KMS-11 (cell line): Measurements from ENCODE around the gene ZIC4.

Experiments
- H2AFZ ChIP-seq: fragments of 200-600 bp; sonication (generic); 2 replicates; pipeline ENCODE4 v1.6.1; 2016; ENCODE audit warnings: antibody characterized with exemption, mixed run types, low read depth
- H3K27ac ChIP-seq: fragments of 200-600 bp; sonication (generic); 2 replicates; pipeline ENCODE4 v1.6.1; 2016; ENCODE audit warnings: mild to moderate bottlenecking, mixed run types
- H3K27me3 ChIP-seq: fragments of 200-600 bp; sonication (generic); 2 replicates; pipeline ENCODE4 v1.6.1; 2017; ENCODE audit warnings: mild to moderate bottlenecking, low read depth, mixed run types, moderate library complexity; ENCODE audit not compliant: insufficient read depth
- H3K36me3 ChIP-seq: fragments of 200-600 bp; sonication (generic); 2 replicates; pipeline ENCODE4 v1.6.1; 2017; ENCODE audit warnings: mild to moderate bottlenecking, mixed run types; ENCODE audit not compliant: insufficient read depth
- H3K4me1 ChIP-seq: fragments of 200-600 bp; sonication (generic); 2 replicates; pipeline ENCODE4 v1.6.1; 2016; ENCODE audit warnings: mild to moderate bottlenecking, low read depth, mixed run types; ENCODE audit not compliant: poor library complexity, severe bottlenecking
- H3K4me2 ChIP-seq: fragments of 200-600 bp; sonication (generic); 2 replicates; pipeline ENCODE4 v1.7.0; 2016; ENCODE audit warnings: mild to moderate bottlenecking, mixed run types
- H3K4me3 ChIP-seq: fragments of 200-600 bp; sonication (generic); IDR thresholded peaks from 2 replicates; pipeline ENCODE4 v1.6.1; 2017; ENCODE audit warnings: low read depth, low read length, mixed read lengths; ENCODE audit not compliant: insufficient read depth
- H3K79me2 ChIP-seq: fragments of 200-600 bp; sonication (generic); 2 replicates; pipeline ENCODE4 v1.6.1; 2016; ENCODE audit warnings: low read depth, mixed run types; ENCODE audit not compliant: insufficient read depth
- H3K9ac ChIP-seq: fragments of 200-600 bp; sonication (generic); 2 replicates; pipeline ENCODE4 v1.6.1; 2016; ENCODE audit warnings: mild to moderate bottlenecking, mixed run types
- H4K20me1 ChIP-seq: fragments of 200-600 bp; sonication (generic); 2 replicates; pipeline ENCODE4 v1.6.1; 2016; ENCODE audit warnings: mild to moderate bottlenecking, mixed run types; ENCODE audit not compliant: insufficient read depth
- CTCF ChIP-seq: fragments of 200-600 bp; sonication (generic); conservative IDR thresholded peaks from 2 replicates; pipeline ENCODE4 v1.6.1; 2017; ENCODE audit warnings: low read depth, mild to moderate bottlenecking, antibody characterized with exemption, low read length, moderate library complexity, mixed read lengths

Gene ZIC4

GRCh38 chr3:147359177-147360050 lies 46.9 kb downstream of the ZIC4 start:
- Histone ChIP-seq H3K4me3 (no peak overlapping the region), H3K27me3 (no peaks in the 10 kb centered on the region), H3K9ac (no peak overlapping the region), H4K20me1 (no peaks in the 10 kb centered on the region), H3K4me2 (no peak overlapping the region), H3K79me2 (no peaks in the 10 kb centered on the region), H3K27ac (no peak overlapping the region), H3K4me1 (no peaks in the 10 kb centered on the region), H2AFZ (no peak overlapping the region), H3K36me3 (no peaks in the 10 kb centered on the region)
- TF ChIP-seq CTCF: no peak

- Histone ChIP-seq H3K27me3 (no peaks in the 10 kb centered on the region), H3K4me1 (no peaks in the 10 kb centered on the region), H4K20me1 (no peaks in the 10 kb centered on the region), H3K4me3 (no peak overlapping the region), H3K79me2 (no peaks in the 10 kb centered on the region), H3K36me3 (no peaks in the 10 kb centered on the region), H3K9ac (no peak overlapping the region), H3K27ac (no peak overlapping the region), H3K4me2 (no peak overlapping the region), H2AFZ (no peak overlapping the region)
- TF ChIP-seq CTCF: no peak
Measured at GRCh38 chr3:147358144-147358992, 48.0 kb downstream of the ZIC4 start.

GRCh38 chr3:147356909-147357900 lies 49.1 kb downstream of the ZIC4 start:
- no peak overlapping the region for H3K4me3 ChIP-seq
- TF ChIP-seq CTCF: no peak
- H3K36me3 ChIP-seq: no peaks in the 10 kb centered on the region
- no peak overlapping the region for H3K27ac ChIP-seq
- H3K4me2 ChIP-seq: no peak overlapping the region
- no peak overlapping the region for H3K9ac ChIP-seq
- H3K79me2 ChIP-seq: no peaks in the 10 kb centered on the region
- no peaks in the 10 kb centered on the region for H3K4me1 ChIP-seq
- no peak overlapping the region for H2AFZ ChIP-seq
- no peaks in the 10 kb centered on the region for H4K20me1 ChIP-seq
- no peaks in the 10 kb centered on the region for H3K27me3 ChIP-seq
